ENCODE data around the gene SPTAN1. TPM values are rescaled to one million over a fixed set of nuclear protein-coding genes. Genes with fewer than 3 reads are reported as not detected.

The SPTAN1 gene
- total RNA-seq, 2 donors from 2014 or later, result 248 to 277 TPM

Other genes starting within 250 kb of the SPTAN1 start
- gene TRUB2, start 230.1 kb upstream of the SPTAN1 start, total RNA-seq, result 10 to 100 TPM; 22.5 to 28.7 TPM
- gene COQ4, start 229.7 kb upstream of the SPTAN1 start, total RNA-seq, result 10 to 100 TPM; 51.1 to 64.4 TPM
- 10 to 100 TPM; 46.0 to 58.2 TPM for gene SLC27A4, start 212.1 kb upstream of the SPTAN1 start, total RNA-seq
- gene URM1, start 181.2 kb upstream of the SPTAN1 start, total RNA-seq, result 10 to 100 TPM; 50.9 to 69.3 TPM
- 1 to 10 TPM; 2.9 to 9.2 TPM for gene CERCAM, start 131.7 kb upstream of the SPTAN1 start, total RNA-seq
- 10 to 100 TPM; 13.8 to 16.5 TPM for gene ODF2, start 96.6 kb upstream of the SPTAN1 start, total RNA-seq
- 10 to 100 TPM; 26.6 to 34.5 TPM for gene GLE1, start 47.9 kb upstream of the SPTAN1 start, total RNA-seq
- 10 to 100 TPM; 34.8 to 51.5 TPM for gene DYNC2I2, start 104.3 kb downstream of the SPTAN1 start, total RNA-seq
- 100 to 1,000 TPM; 153 to 193 TPM for gene SET, start 136.6 kb downstream of the SPTAN1 start, total RNA-seq
- 1 to 10 TPM; 4.2 to 5.4 TPM for gene PKN3, start 149.9 kb downstream of the SPTAN1 start, total RNA-seq
- 10 to 100 TPM; 76.2 to 82.5 TPM for gene ZDHHC12, start 171.5 kb downstream of the SPTAN1 start, total RNA-seq
- 10 to 100 TPM; 53.0 to 62.0 TPM for gene ZER1, start 219.3 kb downstream of the SPTAN1 start, total RNA-seq
- 10 to 100 TPM; 21.9 to 24.4 TPM for gene TBC1D13, start 234.7 kb downstream of the SPTAN1 start, total RNA-seq

All from left colon (tissue), 2 donors.